Stimulated activated CD4-positive, alpha-beta T cell treated with anti-CD3 and anti-CD28 coated beads, Interleukin-2, amount 100 ng/mL, for 48 hours (primary cell): ENCODE results near the gene ELL.
"Not testable (repeated sequence)": the region's sequence is repeated elsewhere in the genome, so short reads cannot be mapped to it uniquely, and the experiment has no call there.

Experiments
- DNase-seq, 2 donors: peaks; one replicate each; pipeline ENCODE4 v3.0.0-alpha.2; 2020

ELL gene

GRCh38 chr19:18529782-18530181 lies 7.9 kb upstream of the ELL start:
- no peak for DNase-seq

DNA sequence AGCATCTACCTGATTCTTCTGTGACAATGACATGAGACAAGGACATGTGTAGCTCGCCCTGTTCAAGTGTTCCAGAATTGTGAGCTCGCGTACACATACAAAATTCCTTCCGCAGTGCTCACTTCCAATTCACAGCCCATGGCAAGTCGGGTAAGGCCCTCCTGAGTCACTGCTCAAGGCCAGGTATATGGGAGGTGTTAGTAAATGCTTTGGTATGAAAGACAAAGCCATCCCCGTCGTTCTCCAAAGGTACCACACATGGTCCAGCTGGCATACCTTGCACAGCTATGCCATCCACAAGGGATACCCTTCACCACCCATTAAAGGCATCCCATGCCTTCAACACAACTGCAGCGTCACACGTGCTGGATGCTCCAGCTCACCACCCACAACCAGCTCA lies 4.4 kb upstream of the ELL start:
- no peak for DNase-seq

DNA sequence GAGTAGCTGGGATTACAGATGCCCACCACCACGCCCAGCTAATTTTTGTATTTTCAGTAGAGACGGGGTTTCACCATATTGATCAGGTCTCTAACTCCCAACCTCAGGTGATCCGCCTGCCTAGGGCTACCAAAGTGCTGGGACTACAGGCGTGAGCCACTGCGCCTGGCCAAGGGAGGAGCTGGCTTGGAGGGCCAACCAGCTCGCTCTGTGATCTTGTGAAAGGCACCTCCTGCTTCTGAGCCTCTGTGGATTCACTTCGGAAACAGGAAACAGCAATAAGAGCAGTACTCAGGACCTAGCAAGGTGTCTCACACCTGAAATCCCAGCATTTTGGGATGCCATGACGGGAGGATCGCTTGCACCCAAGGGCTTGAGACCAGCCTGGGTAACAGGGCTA lies 2.0 kb upstream of the ELL start:
- no peak for DNase-seq

- not testable (repeated sequence) for DNase-seq
Measured at GRCh38 chr19:18522862-18523440, 1.1 kb upstream of the ELL start.

DNA sequence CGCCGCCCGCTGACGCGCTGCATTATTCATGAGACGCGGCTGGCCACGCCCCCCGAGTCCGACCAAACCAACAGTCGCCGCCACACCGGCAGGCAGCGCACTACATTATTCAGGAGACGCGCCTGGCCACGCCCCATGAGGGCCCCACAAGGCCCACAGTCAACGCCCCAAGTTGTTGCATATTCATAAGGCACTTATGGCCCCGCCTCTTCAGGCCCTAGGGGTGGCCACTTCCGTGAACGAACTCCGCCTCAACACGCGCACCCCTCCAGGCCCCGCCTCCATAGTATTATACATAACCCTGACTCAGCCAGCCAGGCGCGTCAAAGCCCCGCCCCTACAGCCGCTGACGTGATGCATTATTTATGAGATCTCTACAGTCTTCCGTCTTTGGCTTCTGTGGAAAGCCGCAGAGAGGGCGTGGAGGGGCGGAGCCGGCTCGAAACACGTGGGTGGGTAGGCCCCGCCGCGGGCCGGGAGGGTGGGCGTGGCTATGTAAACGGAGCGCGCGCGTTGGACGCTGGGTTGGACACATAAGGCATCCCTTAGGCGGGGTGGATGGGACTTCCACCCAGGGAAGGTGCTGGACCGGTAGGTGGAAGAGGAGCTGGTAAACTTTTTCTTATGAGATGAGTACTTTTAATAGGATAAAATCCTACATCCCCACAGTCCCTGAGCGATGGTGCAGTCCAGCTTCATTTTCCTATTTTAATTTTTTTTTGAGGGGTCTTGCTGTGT lies 423 bp upstream of the ELL start:
- DNase-seq: peak; percentile 100

DNA sequence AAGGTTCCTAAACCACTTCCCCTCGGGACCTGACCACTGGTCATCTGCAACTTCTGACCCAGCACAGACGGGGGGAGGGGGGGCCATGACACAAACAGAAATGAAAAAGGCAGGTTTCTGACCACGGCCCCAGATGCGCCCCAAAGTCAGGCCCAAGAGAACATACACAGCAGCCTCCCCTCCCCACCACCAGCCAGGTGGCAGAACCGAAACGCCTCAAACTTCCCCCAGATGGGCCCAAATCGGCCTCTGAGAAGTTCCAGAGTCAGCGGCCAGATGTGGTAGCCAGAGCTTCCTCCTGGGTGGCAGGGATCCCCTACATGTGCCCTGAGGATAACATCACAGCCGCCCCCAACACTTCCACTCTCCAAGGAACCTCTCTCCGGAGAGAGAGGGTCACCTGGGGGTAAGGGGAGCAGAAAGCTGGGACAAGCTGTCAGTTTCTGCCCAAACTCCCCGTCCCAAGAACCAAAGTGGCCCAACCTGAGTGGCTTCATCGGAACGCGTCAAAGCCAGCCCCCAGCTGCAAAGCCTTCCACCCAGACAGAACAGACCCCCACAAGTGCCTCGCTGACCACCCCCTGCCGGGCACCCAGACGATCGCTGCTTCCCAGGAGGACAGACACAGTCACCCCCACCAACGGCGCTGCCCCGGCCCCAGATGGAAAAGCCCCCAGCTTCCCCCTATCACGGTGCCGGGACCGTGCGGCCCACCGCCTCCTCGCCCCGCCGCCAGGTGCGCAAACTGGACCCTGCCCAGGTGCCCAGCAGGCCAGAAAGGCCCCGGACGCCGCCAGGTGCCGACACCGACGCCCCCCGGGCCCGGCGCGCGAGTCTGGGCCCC lies 800 bp downstream of the ELL start:
- peak in 1 of 2 donors; percentile 10 for DNase-seq

- DNase-seq: peak; percentile 42 to 56
Measured at GRCh38 chr19:18519962-18520847, 1.7 kb downstream of the ELL start.

- no peak for DNase-seq
Measured at GRCh38 chr19:18518639-18519038, 3.2 kb downstream of the ELL start.

DNA sequence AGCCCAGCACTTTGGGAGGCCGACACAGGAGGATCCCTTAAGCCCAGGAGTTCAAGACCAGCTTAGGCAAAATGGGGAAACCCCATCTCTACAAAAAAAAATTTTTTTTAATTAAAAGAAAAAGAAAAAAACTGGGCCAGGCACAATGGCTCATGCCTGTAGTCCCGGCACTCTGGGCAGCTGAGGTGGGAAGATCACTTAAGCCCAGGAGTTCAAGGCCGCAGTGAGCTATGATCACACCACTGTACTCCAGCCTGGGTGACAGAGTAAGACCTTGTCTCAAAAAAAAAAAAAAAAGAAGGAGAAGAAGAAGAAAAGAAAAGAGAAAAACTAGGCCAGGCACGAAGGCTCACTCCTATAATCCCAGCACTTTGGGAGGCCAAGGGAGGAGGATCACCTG lies 4.3 kb downstream of the ELL start:
- no peak for DNase-seq

- DNase-seq: no peak
Measured at GRCh38 chr19:18515959-18516358, 5.9 kb downstream of the ELL start.

DNA sequence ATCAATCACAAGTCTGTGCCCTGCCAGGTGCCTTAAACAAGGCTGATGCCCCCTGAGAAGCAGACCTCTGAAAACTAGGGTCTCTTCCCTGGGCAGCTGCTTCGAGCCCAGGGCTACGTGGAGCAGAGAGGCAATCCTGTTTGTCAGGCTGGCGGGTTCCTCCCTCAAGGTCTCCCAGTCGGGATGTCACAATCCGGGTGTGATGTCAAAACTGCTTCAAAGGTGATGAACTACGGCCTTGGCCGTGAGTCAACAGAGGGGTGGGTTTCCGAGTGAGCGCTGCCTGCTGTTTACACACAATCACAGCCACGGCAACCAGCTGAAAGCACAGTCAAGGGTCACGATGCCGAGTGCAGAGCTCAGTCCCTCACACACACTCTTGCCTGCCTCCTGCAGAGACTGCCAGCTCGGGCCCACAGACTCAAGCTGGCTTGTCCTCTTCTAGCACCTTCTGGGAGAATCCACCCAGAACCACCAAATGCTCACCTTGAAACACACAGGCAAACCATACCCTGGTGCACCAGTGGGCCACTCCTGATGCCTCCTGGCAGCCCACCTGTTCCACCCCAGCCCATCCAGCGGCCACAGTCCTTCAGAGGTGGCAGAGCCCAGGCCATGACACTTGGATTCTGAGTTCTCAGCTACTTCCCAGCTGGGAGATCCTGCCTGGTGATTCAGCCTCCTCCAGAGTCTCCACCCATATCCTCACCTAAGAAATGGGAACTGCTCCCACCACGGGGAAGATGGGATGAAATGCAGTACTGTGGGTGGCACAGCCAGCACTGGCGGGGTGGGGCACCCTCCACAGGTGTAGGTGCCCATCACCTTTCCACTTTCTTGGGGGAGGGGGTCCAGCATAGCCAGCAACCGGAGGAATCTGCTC lies 6.8 kb downstream of the ELL start:
- DNase-seq: no peak

- DNase-seq: no peak
Measured at GRCh38 chr19:18513868-18514267, 8.0 kb downstream of the ELL start.

DNA sequence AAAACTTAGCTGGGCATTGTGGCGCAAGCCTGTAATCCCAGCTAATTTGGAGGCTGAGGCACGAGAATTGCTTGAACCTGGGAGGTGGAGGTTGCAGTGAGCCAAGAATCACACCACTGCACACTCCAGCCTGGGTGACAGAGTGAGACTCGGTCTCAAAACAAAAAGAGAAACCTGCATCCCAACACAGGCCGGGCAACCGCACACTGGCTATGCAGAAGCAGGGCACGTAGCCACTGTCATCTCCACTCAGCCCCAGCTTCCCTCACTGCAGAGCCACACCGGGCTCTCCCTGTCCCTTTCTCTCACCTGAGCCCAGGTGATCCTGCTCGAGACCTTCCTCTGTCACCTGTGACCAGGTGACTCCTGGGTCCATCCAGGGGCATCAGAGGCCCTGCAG lies 11.7 kb downstream of the ELL start:
- no peak for DNase-seq

- DNase-seq: no peak
Measured at GRCh38 chr19:18508585-18508984, 13.3 kb downstream of the ELL start.

GRCh38 chr19:18507727-18508440 lies 14.0 kb downstream of the ELL start:
- no peak for DNase-seq

DNA sequence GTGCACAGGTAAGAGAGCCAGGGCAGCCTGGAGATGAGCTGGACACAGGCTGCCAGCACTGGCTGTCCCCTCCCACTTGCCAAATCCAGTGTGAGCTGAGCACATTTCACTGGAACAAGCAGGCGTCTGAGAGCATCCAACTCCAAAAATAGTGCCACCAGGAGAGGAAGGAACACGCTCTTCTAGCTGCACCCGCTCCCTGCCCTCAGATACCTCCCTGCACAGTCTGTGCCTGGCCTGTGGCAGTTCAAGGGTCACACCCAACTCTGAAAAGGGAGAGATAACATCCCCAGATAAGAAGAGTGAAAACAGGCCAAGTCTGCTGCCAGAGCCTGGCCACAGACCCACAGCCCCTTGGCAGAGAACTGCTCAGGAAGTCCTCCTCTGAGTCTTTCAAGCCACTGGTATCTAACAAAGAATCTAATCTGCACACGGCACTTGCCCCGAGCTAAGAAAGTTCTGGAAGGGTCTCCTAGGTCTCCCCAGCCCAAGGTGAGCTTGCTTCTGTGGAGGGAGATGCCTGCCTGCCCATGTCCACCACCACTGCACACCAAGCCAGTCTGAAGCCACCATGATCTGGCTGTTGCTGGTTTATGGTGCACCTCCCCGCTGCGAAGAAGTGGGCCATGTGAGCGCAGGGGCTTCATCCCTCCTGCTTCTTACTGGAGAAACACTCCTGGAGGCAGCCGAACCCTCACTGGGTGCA lies 14.7 kb downstream of the ELL start:
- DNase-seq: no peak

DNA sequence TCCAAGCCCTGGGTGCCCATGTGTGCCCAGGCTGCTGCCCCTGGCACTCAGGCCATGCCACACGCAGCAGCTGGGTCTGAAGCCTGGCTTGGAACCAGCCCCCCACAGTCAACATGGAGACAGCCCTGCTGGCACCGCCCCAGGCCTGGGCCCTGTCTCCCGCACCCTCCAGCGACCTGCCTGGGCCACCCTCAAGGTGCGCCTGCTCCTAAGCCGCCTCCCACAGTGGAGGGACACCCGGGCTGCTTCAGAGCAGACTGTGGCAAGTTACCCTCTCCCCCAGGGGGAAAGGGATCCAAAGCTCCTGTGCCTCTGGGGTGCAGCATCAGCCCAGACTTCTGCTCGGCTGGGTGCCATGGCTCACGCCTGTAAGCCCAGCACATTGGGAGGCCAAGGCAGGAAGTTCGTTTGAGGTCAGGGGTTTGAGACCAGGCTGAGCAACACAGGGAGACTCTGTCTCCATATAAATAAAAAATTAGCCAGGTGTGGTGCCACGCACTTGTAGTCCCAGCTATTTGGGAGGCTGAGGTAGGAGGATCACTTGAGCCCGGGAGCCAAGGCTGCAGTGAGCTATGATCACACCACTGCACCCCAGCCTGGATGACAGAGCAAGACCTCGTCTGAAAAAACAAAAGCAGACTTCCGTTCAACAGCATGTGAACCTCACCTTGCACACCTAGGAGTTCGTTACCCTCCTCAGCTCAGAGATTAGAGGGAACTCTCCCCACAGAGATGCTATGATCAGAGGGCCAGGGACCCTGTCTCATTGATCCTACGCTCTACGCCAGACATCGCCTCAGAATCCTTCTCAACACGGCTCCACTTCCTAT lies 15.6 kb downstream of the ELL start:
- no peak for DNase-seq

- no peak for DNase-seq
Measured at GRCh38 chr19:18504886-18505610, 16.8 kb downstream of the ELL start.
